HG03558 (cell line): ENCODE results near the gene CIB4.

ENCODE experiments used
- ATAC-seq: cut with Tn5 transposase; IDR thresholded peaks from one replicate; pipeline ENCODE4 v1.9.1; 2021; ENCODE audit warnings: moderate number of reproducible peaks; ENCODE audit not compliant: unreplicated experiment; ENCODE audit errors: extremely low read depth

Gene CIB4

GRCh38 chr2:26612522-26613240, 28.5 kb downstream of the CIB4 start:
- ATAC-seq = no peak

- no peak for ATAC-seq
These were observed 29.1 kb downstream of the CIB4 start for GRCh38 chr2:26612034-26612433.

- ATAC-seq = no peak
These were observed 30.4 kb downstream of the CIB4 start for GRCh38 chr2:26610504-26611335.

DNA sequence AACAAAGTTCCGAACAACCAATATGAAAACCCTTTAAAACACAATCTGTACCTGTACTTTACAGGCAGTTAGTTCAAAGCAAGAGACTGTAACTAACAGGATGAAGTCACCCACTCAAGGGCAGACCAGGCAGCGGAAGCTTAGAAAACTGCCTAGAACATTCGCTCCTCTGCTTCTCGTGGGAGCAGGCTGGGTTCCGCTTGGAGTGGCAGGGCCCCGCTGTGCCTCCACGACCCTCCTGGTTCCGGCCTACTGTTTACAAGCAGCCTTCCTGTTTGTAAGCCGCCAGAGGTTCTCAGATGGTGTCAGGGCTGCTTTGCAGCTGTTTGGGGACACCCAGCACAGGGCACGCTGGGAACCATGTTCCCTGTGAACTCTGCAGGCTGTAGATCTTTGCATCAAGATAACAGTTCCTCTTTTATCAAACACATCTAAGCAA, 31.3 kb downstream of the CIB4 start:
- ATAC-seq = no peak

- no peak for ATAC-seq
These were observed 31.9 kb downstream of the CIB4 start for GRCh38 chr2:26609205-26609631.

DNA sequence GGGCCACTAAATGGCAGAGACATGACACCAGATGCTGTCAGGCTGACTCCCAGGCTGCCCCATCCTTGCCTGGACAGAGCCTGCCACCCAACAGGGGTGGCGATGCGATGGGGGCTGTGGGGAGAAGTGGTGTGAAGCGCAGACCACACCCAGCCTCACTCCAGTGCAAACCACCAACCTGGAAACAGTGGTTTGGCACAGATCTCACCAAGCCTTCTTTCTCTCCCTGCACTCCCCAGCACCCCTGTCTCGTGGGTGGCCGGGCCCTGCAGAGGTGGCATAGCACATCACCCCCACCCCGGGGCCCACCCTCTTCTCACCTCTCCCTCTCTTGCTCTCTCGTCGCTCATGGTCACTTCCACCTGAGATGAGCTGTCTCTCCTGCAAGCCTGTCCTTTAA, 32.6 kb downstream of the CIB4 start:
- no peak for ATAC-seq

DNA sequence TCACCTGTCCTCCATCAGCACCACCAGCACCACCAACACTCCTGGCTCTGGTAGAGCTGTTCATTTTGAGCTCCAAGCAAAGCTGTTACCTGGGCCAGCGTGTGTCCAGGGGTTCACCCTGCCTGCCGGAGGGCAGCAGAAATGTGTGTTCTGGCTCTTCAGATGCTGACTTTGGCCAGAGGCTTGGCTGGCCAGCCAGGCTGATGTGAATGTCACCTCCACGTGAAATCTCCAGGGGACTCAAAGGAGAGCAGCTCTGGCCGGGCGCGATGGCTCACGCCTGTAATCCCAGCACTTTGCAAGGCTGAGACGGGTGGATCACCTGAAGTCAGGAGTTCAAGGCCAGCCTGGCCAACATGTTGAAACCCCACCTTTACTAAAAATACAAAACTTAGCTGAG, 33.5 kb downstream of the CIB4 start:
- no peak for ATAC-seq

DNA sequence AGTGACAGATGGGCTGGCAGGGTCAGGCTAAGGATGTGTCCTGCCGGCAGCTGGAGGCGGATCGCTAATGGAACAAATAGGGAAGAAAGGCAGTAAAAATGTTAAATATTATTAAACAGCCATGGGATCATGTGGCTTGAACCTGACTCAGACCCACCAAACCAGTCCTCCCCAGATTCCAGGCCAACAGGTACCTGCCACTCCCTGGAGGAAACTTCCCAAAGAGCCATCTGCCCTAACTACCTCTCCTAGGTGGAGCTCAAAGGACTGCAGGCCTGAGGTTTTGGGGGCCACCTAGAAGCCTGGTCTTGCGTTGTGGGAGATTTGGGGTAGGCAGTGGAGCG, 34.3 kb downstream of the CIB4 start:
- ATAC-seq = no peak

DNA sequence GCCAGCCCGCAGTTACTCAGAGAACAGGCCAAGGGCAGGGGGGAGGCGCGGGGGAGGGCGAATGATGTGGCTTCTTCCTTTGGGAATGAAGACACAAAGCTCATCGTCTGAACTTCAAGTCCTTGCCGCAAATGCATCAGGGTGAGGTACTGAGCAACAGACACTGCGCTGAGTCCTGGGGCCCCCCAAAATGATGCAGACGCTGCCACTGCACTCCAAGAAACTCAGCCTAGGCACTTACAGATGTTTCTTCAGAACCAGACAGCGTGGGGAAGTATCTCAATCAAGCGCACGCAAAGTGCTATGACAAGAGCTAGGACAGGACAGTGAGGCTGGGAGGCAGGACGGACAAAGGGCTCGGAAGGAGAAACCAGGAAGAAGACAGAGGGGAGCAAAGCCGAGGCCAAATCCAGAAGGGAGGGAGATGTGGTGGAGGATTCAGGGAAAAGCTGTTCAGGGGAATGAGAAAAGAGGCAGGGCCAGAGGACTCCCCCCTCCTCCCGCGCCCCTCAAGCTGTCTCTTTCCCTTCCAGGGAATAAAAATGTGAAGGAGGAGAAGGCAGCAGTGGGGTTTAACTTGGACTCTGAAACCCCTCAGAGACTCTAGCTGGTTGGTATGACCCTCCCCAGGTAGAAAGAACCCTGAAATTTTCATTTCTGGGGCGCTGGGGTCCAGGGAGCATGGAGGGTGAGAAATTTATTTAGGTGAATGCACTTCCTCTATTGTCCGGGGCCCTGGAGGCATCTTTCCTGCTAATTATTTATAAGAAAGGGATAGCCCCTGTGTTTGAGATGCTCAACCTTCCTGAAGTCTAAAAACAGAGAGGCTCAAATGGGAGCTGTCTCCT, 34.9 kb downstream of the CIB4 start:
- no peak for ATAC-seq

GRCh38 chr2:26605195-26605998, 35.8 kb downstream of the CIB4 start:
- ATAC-seq = no peak

- ATAC-seq = no peak
These were observed 38.6 kb downstream of the CIB4 start for GRCh38 chr2:26602575-26602974.

DNA sequence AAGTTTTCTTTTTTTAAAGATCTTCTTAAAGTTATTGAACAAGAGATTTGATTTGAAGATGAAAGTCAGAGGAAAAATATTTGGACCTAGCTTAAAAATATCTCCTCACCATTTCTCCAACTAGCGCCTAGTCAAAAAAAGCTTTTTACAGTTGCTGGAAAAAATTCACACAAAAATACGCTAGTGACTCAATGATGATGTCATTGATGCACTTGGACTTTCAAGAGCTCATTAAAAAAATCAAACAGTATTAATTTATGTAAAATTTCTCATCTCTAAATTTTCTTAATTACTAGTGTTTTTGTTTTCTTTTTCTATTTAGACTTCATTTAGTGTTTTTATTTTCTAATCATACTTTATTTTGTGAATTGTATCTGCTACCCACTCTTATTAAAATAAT, 41.8 kb downstream of the CIB4 start:
- ATAC-seq = no peak

GRCh38 chr2:26598996-26599373, 42.2 kb downstream of the CIB4 start:
- no peak for ATAC-seq

GRCh38 chr2:26598336-26598995, 42.7 kb downstream of the CIB4 start:
- no peak for ATAC-seq

DNA sequence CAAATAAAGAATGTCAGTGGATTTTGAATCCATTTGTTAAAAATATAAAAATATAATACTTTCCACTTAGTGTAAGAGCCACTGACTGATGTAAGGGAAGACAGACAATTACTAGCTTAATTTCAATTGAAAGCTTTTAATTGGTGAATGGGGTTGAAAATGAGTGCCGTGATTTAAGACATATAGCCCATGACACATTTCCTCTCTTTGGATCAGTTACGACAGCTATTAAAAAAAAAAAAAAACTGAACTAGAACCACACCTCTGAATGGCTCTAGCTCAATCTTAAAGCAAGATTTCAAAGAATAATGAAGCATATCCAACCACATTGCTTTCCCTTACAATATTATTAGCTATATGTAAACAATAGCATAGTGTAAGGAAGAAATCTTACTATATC, 44.0 kb downstream of the CIB4 start:
- no peak for ATAC-seq

DNA sequence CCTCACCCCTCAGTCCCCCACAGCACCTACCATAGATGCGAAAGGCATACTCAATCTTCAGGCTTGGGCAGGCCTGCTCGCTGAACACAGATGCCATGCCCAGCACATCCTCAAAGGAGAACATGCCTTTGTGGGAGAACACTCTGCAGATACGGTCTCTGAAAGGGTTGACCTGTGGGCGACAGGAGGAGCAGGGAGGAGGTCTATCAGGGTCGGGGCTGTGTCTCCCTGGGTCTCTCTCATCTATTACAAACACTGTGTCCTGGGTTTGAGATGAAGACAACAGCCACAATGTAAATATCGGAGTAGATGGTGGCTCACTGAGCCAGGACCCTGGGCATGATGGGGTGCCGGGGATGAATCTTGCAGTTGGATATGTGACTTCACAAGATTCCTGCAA, 46.0 kb downstream of the CIB4 start:
- ATAC-seq = no peak

DNA sequence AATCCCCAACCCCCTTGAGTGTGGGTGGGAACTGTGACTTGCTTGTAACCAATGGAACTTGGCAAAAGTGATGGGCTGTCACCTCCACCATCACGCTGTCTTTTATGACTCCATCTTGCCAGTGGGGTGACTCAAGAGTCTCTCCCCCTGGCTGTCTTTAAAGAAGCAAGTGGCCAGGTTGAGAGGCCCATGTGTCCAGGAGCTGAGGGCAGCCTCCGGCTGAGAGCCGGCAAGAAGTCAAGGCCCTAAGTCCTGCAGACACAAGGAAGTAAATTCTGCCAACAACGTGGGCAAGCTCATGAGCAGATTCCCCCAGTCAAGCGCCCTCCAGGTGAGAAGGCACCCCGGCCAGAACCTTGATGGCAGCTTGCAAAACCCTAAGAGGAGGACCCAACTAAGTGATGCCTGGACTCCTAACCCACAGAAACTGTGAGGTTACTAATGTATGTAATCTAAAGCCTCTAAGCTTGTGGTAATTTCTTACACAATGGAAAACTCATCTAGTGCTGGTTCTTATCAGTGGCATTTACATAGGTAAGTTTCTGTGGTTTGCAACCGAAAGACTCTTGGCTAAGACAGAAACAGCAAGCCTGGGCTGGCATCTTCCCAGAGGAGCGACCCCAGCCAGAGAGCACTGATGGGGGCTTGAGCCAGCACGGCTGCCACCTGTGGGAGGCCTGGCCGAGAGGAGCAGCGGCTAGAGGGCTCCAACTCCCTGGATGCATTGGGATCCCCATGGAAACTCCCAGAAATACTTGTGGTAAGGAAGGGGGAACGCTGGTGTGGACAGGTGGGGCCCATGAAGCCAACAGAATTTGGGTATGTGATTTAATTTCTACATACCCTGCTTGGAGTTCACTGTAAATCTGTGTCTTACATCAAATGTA, 49.3 kb downstream of the CIB4 start:
- no peak for ATAC-seq

GRCh38 chr2:26590980-26591618, 50.1 kb downstream of the CIB4 start:
- no peak for ATAC-seq
